HG03342 (cell line): ENCODE measurements around the gene PHLPP2.
"Not testable (repeated sequence)": the region's sequence is repeated elsewhere in the genome, so short reads cannot be mapped to it uniquely, and the experiment has no call there.

ENCODE experiments used
- ATAC-seq: cut with Tn5 transposase; IDR thresholded peaks from one replicate; pipeline ENCODE4 v1.9.1; 2021; ENCODE audit warnings: mild to moderate bottlenecking, moderate library complexity; ENCODE audit not compliant: unreplicated experiment

The PHLPP2 gene

GRCh38 chr16:71721066-71721740 is 3.3 kb downstream of the PHLPP2 start:
- ATAC-seq, result no peak

GRCh38 chr16:71712501-71712900 is 12.0 kb downstream of the PHLPP2 start:
- ATAC-seq, result no peak

GRCh38 chr16:71711789-71712188 is 12.7 kb downstream of the PHLPP2 start:
- ATAC-seq, result no peak

GRCh38 chr16:71709229-71709781 is 15.2 kb downstream of the PHLPP2 start:
- no peak for ATAC-seq

GRCh38 chr16:71708696-71709095 is 15.8 kb downstream of the PHLPP2 start:
- ATAC-seq, result no peak

- ATAC-seq, result no peak
Measured at GRCh38 chr16:71707199-71707598, 17.3 kb downstream of the PHLPP2 start.

- ATAC-seq, result no peak
Measured at GRCh38 chr16:71706046-71706445, 18.5 kb downstream of the PHLPP2 start.

GRCh38 chr16:71703333-71703732 is 21.2 kb downstream of the PHLPP2 start:
- no peak for ATAC-seq

GRCh38 chr16:71700831-71701230 is 23.7 kb downstream of the PHLPP2 start:
- ATAC-seq, result no peak

- ATAC-seq, result no peak
Measured at GRCh38 chr16:71698491-71698890, 26.0 kb downstream of the PHLPP2 start.

GRCh38 chr16:71693164-71693563 is 31.3 kb downstream of the PHLPP2 start:
- no peak for ATAC-seq

- no peak for ATAC-seq
Measured at GRCh38 chr16:71689901-71690300, 34.6 kb downstream of the PHLPP2 start.

GRCh38 chr16:71687861-71688260 is 36.6 kb downstream of the PHLPP2 start:
- no peak for ATAC-seq

- ATAC-seq, result not testable (repeated sequence)
Measured at GRCh38 chr16:71684280-71684679, 40.2 kb downstream of the PHLPP2 start.

GRCh38 chr16:71681360-71681759 is 43.1 kb downstream of the PHLPP2 start:
- ATAC-seq, result no peak

GRCh38 chr16:71676236-71676635 is 48.3 kb downstream of the PHLPP2 start:
- no peak for ATAC-seq

GRCh38 chr16:71675380-71675779 is 49.1 kb downstream of the PHLPP2 start:
- ATAC-seq, result no peak

GRCh38 chr16:71674229-71674628 is 50.3 kb downstream of the PHLPP2 start:
- no peak for ATAC-seq

- ATAC-seq, result no peak
Measured at GRCh38 chr16:71673582-71673973, 50.9 kb downstream of the PHLPP2 start.

- no peak for ATAC-seq
Measured at GRCh38 chr16:71672803-71673581, 51.5 kb downstream of the PHLPP2 start.

- no peak for ATAC-seq
Measured at GRCh38 chr16:71672125-71672524, 52.4 kb downstream of the PHLPP2 start.

GRCh38 chr16:71671165-71671564 is 53.3 kb downstream of the PHLPP2 start:
- ATAC-seq, result no peak
